IMR-90 (cell line): ENCODE results near the gene ADCY5. TPM values are rescaled to one million over a fixed set of nuclear protein-coding genes. Genes with fewer than 3 reads are reported as not detected.

Source experiments
- ATAC-seq: fragments of 200-7000 bp; cut with Tn5 transposase; 2 replicates; pipeline ENCODE4 v1.9.1; 2020; ENCODE audit warnings: low read depth, mild to moderate bottlenecking, moderate library complexity
- BruUV-seq: library from RNA; stranded (reverse); fragments of 400-500 nt; replicated peaks from 2 replicates; lab custom pipeline; 2021; lab: Mats Ljungman, UMichigan
- CTCF ChIA-PET: fragments of 300-600 bp; formaldehyde crosslinking; extraction: SDS; loops from one replicate; lab custom pipeline; 2021; ENCODE audit warnings: antibody characterized with exemption; lab: Yijun Ruan, JAX
- POLR2A ChIA-PET: fragments of 300-600 bp; sonication (Branson Sonifier 250); formaldehyde crosslinking; loops from one replicate; lab custom pipeline; 2022; ENCODE audit warnings: antibody characterized with exemption; ENCODE audit not compliant: unreplicated experiment; lab: Charles Lee
- DNase-seq: peaks from one replicate; pipeline ENCODE4 v3.0.0; 2013
- H2AFZ ChIP-seq: replicated peaks from 2 replicates; pipeline ENCODE3; 2013; ENCODE audit warnings: low read length, mild to moderate bottlenecking; ENCODE audit not compliant: poor library complexity
- H2AK5ac ChIP-seq: 2 replicates; pipeline ENCODE4 v1.6.1; 2013; ENCODE audit warnings: low read depth, low read length, inconsistent platforms
- H2AK9ac ChIP-seq: replicated peaks from 2 replicates; pipeline ENCODE3; 2013; ENCODE audit warnings: mild to moderate bottlenecking, low read depth, low read length, moderate library complexity; ENCODE audit not compliant: poor library complexity
- H2BK120ac ChIP-seq: 2 replicates; pipeline ENCODE4 v1.6.1; 2013; ENCODE audit warnings: low read depth, low read length, inconsistent platforms
- H2BK15ac ChIP-seq: 3 replicates; pipeline ENCODE4 v1.6.1; 2013; ENCODE audit warnings: low read depth, low read length, inconsistent platforms
- H2BK20ac ChIP-seq: 2 replicates; pipeline ENCODE4 v1.6.1; 2013; ENCODE audit warnings: low read depth, mild to moderate bottlenecking, inconsistent platforms, low read length, moderate library complexity
- H2BK5ac ChIP-seq: 2 replicates; pipeline ENCODE4 v1.6.1; 2013; ENCODE audit warnings: mild to moderate bottlenecking, low read depth, low read length, inconsistent platforms; ENCODE audit not compliant: poor library complexity, severe bottlenecking
- H3K14ac ChIP-seq: replicated peaks from 2 replicates; pipeline ENCODE4 v1.6.1; 2013; ENCODE audit warnings: low read depth, low read length, inconsistent platforms
- H3K18ac ChIP-seq: 2 replicates; pipeline ENCODE4 v1.6.1; 2013; ENCODE audit warnings: low read depth, low read length, control low read depth
- H3K23ac ChIP-seq: 2 replicates; pipeline ENCODE4 v1.6.1; 2013; ENCODE audit warnings: low read depth, low read length, inconsistent platforms
- H3K27ac ChIP-seq: 2 replicates; pipeline ENCODE4 v1.5.1; 2013; ENCODE audit warnings: mild to moderate bottlenecking, control low read depth, low read length; ENCODE audit not compliant: insufficient read depth
- H3K27me3 ChIP-seq: 2 replicates; pipeline ENCODE4 v1.6.1; 2013; ENCODE audit warnings: low read length; ENCODE audit not compliant: control insufficient read depth, insufficient read depth
- H3K36me3 ChIP-seq: 2 replicates; pipeline ENCODE4 v1.6.1; 2013; ENCODE audit warnings: low read length, mixed read lengths; ENCODE audit not compliant: control insufficient read depth, insufficient read depth
- H3K4ac ChIP-seq: 2 replicates; pipeline ENCODE4 v1.6.1; 2013; ENCODE audit warnings: low read depth, low read length, inconsistent platforms
- H3K4me1 ChIP-seq: 2 replicates; pipeline ENCODE4 v1.6.1; 2013; ENCODE audit warnings: low read length, mixed read lengths; ENCODE audit not compliant: control insufficient read depth, insufficient read depth
- H3K4me2 ChIP-seq: 2 replicates; pipeline ENCODE4 v1.6.1; 2013; ENCODE audit warnings: low read depth, mild to moderate bottlenecking, control low read depth, low read length, moderate library complexity
- H3K4me3 ChIP-seq: 2 replicates; pipeline ENCODE4 v1.5.1; 2013; ENCODE audit warnings: low read depth, mild to moderate bottlenecking, control low read depth, low read length, moderate library complexity; ENCODE audit not compliant: insufficient read depth
- H3K56ac ChIP-seq: 2 replicates; pipeline ENCODE4 v1.6.1; 2013; ENCODE audit warnings: low read length, inconsistent platforms; ENCODE audit not compliant: insufficient read depth; ENCODE audit errors: extremely low read depth
- H3K79me1 ChIP-seq, 2 experiments: 2 replicates each; pipeline ENCODE4 v1.6.1; 2013; ENCODE audit warnings: low read length in 2 of 2, inconsistent platforms in 1 of 2, low read depth in 1 of 2
- H3K9ac ChIP-seq: 2 replicates; pipeline ENCODE4 v1.6.1; 2013; ENCODE audit warnings: low read depth, low read length, control low read depth
- H3K9me1 ChIP-seq: 2 replicates; pipeline ENCODE4 v1.6.1; 2013; ENCODE audit warnings: low read length, inconsistent platforms; ENCODE audit not compliant: insufficient read depth
- H3K9me3 ChIP-seq: 2 replicates; pipeline ENCODE4 v1.6.1; 2013; ENCODE audit warnings: low read length; ENCODE audit not compliant: control insufficient read depth, insufficient read depth
- H4K20me1 ChIP-seq: 2 replicates; pipeline ENCODE4 v1.6.1; 2013; ENCODE audit warnings: low read length, inconsistent platforms; ENCODE audit not compliant: insufficient read depth
- H4K5ac ChIP-seq: 2 replicates; pipeline ENCODE4 v1.6.1; 2013; ENCODE audit warnings: mild to moderate bottlenecking, low read depth, low read length, control low read depth
- H4K8ac ChIP-seq, 2 experiments: 2 replicates each; pipeline ENCODE4 v1.6.1; 2013; ENCODE audit warnings: low read depth in 2 of 2, low read length in 2 of 2, control low read depth in 1 of 2, inconsistent platforms in 1 of 2
- H4K91ac ChIP-seq: 2 replicates; pipeline ENCODE4 v1.6.1; 2013; ENCODE audit warnings: low read depth, low read length, inconsistent platforms; ENCODE audit not compliant: insufficient read depth
- CHD1 ChIP-seq: IDR thresholded peaks from 2 replicates; pipeline ENCODE4 v1.6.1; 2012; ENCODE audit warnings: low read depth, low read length, improper control_type of control experiment
- MXI1 ChIP-seq: IDR thresholded peaks from 2 replicates; pipeline ENCODE4 v1.6.1; 2012; ENCODE audit warnings: low read depth, mild to moderate bottlenecking, low read length, moderate library complexity, borderline replicate concordance
- RAD21 ChIP-seq: IDR thresholded peaks from 2 replicates; pipeline ENCODE4 v1.6.1; 2012; ENCODE audit warnings: low read length, improper control_type of control experiment
- RCOR1 ChIP-seq: IDR thresholded peaks from 2 replicates; pipeline ENCODE4 v1.6.1; 2012; ENCODE audit warnings: mild to moderate bottlenecking, low read length, improper control_type of control experiment; ENCODE audit not compliant: insufficient replicate concordance
- WGBS, 2 experiments: methylation state at CpG; one replicate each; pipeline versions ENCODE4 v1.1.5 to v1.1.7; 2013; ENCODE audit warnings: missing lambda C conversion rate in 2 of 2; ENCODE audit not compliant: insufficient read length in 1 of 2; ENCODE audit errors: extremely low coverage in 2 of 2; 5-methylcytosine and 5-hydroxymethylcytosine counted together
- dilution Hi-C: fragments of 300-500 bp; cut with HindIII; formaldehyde crosslinking; loops from one replicate; pipeline ENCODE4 v1.14.3; 2018; ENCODE audit warnings: low sequenced_read_pairs; ENCODE audit not compliant: unreplicated experiment
- in situ Hi-C: fragments of 300-500 bp; cut with MboI; formaldehyde crosslinking; loops from 3 replicates; pipeline ENCODE4 v1.14.3; 2019; ENCODE audit warnings: low sequenced_read_pairs, inconsistent platforms, mixed read lengths
- intact Hi-C: fragments of 100-400 bp; cut with micrococcal nuclease; formaldehyde crosslinking; loops from 2 replicates; pipeline ENCODE4 v1.10.0; 2022
- polyA plus RNA-seq, 3 experiments: library from polyadenylated mRNA; depleted of rRNA; stranded (reverse); fragments of >200 nt; gene quantifications; 2 replicates each; pipeline ENCODE4 v1.2.3, GENCODE V29; 2012; ENCODE audit warnings: low replicate concordance in 1 of 3
- total RNA-seq: library from RNA; depleted of rRNA; stranded (reverse); fragments of >200 nt; gene quantifications from 2 replicates; pipeline ENCODE4 v1.2.3, GENCODE V29; 2012

ADCY5 gene
- total and polyA plus RNA-seq, 2 of the 4 experiments (the other 2 are of a cell fraction): 0.14 to 0.18 TPM

DNA sequence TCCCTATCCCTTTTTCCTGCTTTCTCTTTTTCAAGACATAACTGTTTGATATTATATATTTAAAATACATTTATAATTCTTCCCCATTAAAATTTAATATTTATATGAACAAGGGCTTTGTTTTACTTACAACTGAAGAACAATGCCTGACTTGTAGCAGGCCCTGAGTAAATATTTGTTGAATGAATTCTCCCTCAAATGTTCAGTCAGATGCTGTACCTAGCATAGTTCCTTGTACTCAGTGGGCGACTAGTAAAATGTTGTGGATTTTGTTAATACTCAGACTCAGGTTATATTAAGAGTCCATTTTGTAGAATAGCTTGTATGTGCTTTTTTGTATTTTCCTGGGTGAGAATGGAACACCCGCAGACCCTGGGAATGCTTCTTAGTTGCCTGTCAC is 178.1 kb downstream of the ADCY5 start:
- Histone ChIP-seq H3K79me1 (no peaks in the 10 kb centered on the region; a peak in 1 of 4 replicates), H3K9me1 (peaks cover 2% of the 10 kb centered on the region; the same call in 1 of the 2 replicates), H3K9ac (no peak overlapping the region), H3K18ac (no peak overlapping the region), H2AFZ (no peak overlapping the region), H2BK20ac (no peak overlapping the region), H3K14ac (no peak overlapping the region), H2AK9ac (no peak overlapping the region), H3K27me3 (no peaks in the 10 kb centered on the region), H3K4me2 (no peak overlapping the region), H2BK5ac (no peak overlapping the region), H3K4me1 (peaks cover 2% of the 10 kb centered on the region; the same call in 1 of the 2 replicates), H3K4ac (no peak overlapping the region), H3K23ac (no peak overlapping the region), H4K20me1 (no peaks in the 10 kb centered on the region), H4K8ac (no peak overlapping the region), H2BK120ac (no peak overlapping the region), H3K4me3 (no peak overlapping the region), H3K36me3 (0 out of 2 replicates have a peak, but pooled peaks cover 1% of the 10 kb centered on the region), H3K9me3 (no peaks in the 10 kb centered on the region), H2BK15ac (no peak overlapping the region), H3K56ac (no peak overlapping the region), H3K27ac (no peak overlapping the region), H4K91ac (no peak overlapping the region), H4K5ac (no peak overlapping the region), H2AK5ac (no peak overlapping the region)
- no peak for DNase-seq
- dilution Hi-C loops (no loop called here), intact Hi-C loops (no loop called here), in situ Hi-C loops (no loop called here)
- ChIA-PET CTCF (no interaction called here), POLR2A (no interaction called here)
- TF ChIP-seq CHD1 (no peak), RAD21 (no peak), RCOR1 (no peak), MXI1 (no peak)
- WGBS, 2 experiments: no CpG with 5 or more reads among the region's 2 CpGs
- no TSS peak for BruUV-seq
- ATAC-seq: no peak
